GM12892 (cell line): ENCODE measurements around the gene USP40.

Experiments
- POLR2A ChIP-seq: IDR thresholded peaks from 2 replicates; pipeline ENCODE4 v1.6.1; 2011; ENCODE audit warnings: low read depth, low read length, control low read depth
- POLR2AphosphoS5 ChIP-seq: IDR thresholded peaks from 2 replicates; pipeline ENCODE4 v1.6.1; 2011; ENCODE audit warnings: low read depth, low read length, control low read depth
- TAF1 ChIP-seq: IDR thresholded peaks from 2 replicates; pipeline ENCODE4 v1.6.1; 2011; ENCODE audit warnings: low read depth, mild to moderate bottlenecking, control low read depth, low read length, borderline replicate concordance

DNA sequence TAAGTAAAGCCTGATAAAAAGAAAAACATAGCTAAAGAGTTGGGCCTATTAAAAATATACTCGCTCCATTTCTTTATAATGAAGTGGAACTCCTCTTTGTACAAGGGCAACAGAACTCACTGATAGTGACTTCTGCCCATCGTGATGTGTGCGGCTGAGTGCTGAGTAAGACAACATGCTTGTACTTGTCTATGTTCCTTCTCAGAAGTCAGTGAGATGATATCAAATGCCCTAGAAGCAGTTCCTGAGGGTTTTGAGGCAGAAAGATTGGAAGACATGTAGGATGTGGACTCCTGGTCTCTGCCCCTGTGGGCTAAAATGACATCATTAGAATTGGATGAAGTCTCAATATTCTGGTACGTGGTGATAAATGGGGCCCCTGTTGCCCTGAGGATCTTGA lies 73.8 kb downstream of the USP40 start:
- TF ChIP-seq POLR2A (no peak), POLR2AphosphoS5 (no peak), TAF1 (no peak)
